ENCODE data around the gene SDK2. TPM values are rescaled to one million over a fixed set of nuclear protein-coding genes. Genes with fewer than 3 reads are reported as not detected.

SDK2 gene
- total and polyA plus RNA-seq, 2 donors, result 0.66 to 0.87 TPM

GRCh38 chr17:73285916-73286862, 358.1 kb downstream of the SDK2 start:
- Histone ChIP-seq H3K36me3 (ENCODE audit: control insufficient read depth in 2 of 2, insufficient read depth in 2 of 2, low read length in 1 of 2) (no peaks in the 10 kb centered on the region), H3K4me3 (ENCODE audit: low read length in 2 of 2) (no peak overlapping the region), H3K9me3 (ENCODE audit: control insufficient read depth in 2 of 2, insufficient read depth in 1 of 2, low read length in 1 of 2) (no peaks in the 10 kb centered on the region), H3K27me3 (ENCODE audit: control insufficient read depth in 2 of 2, insufficient read depth in 1 of 2, low read length in 1 of 2) (peaks cover 0 to 3% of the 10 kb centered on the region in 2 donors), H3K27ac (ENCODE audit: low read depth in 1 of 2, low read length in 1 of 2) (no peak overlapping the region), H3K4me1 (ENCODE audit: control insufficient read depth in 2 of 2, insufficient read depth in 2 of 2, low read length in 2 of 2) (peaks cover 0 to 17% of the 10 kb centered on the region in 2 donors)
- DNase-seq (ENCODE audit: low read depth in 6 of 9, low spot score in 9 of 9), result no peak
- WGBS, result 94% methylated on average over 52 of the region's 52 CpGs

GRCh38 chr17:73285603-73285908, 358.7 kb downstream of the SDK2 start:
- H3K27ac ChIP-seq (ENCODE audit: low read depth in 1 of 2, low read length in 1 of 2), result no peak overlapping the region
- H3K9me3 ChIP-seq (ENCODE audit: control insufficient read depth in 2 of 2, insufficient read depth in 1 of 2, low read length in 1 of 2), result no peaks in the 10 kb centered on the region
- WGBS, result 92% methylated on average over 15 of the region's 15 CpGs
- H3K4me3 ChIP-seq (ENCODE audit: low read length in 2 of 2), result no peak overlapping the region
- H3K27me3 ChIP-seq (ENCODE audit: control insufficient read depth in 2 of 2, insufficient read depth in 1 of 2, low read length in 1 of 2), result peaks cover 0 to 3% of the 10 kb centered on the region in 2 donors
- peaks cover 0 to 11% of the 10 kb centered on the region in 2 donors for H3K4me1 ChIP-seq (ENCODE audit: control insufficient read depth in 2 of 2, insufficient read depth in 2 of 2, low read length in 2 of 2)
- no peak for DNase-seq (ENCODE audit: low read depth in 6 of 9, low spot score in 9 of 9)
- no peaks in the 10 kb centered on the region for H3K36me3 ChIP-seq (ENCODE audit: control insufficient read depth in 2 of 2, insufficient read depth in 2 of 2, low read length in 1 of 2)

- Histone ChIP-seq H3K4me1 (ENCODE audit: control insufficient read depth in 2 of 2, insufficient read depth in 2 of 2, low read length in 2 of 2) (peaks cover 0 to 7% of the 10 kb centered on the region in 2 donors), H3K4me3 (ENCODE audit: low read length in 2 of 2) (no peak overlapping the region), H3K27me3 (ENCODE audit: control insufficient read depth in 2 of 2, insufficient read depth in 1 of 2, low read length in 1 of 2) (no peaks in the 10 kb centered on the region), H3K36me3 (ENCODE audit: control insufficient read depth in 2 of 2, insufficient read depth in 2 of 2, low read length in 1 of 2) (no peaks in the 10 kb centered on the region), H3K27ac (ENCODE audit: low read depth in 1 of 2, low read length in 1 of 2) (no peak overlapping the region), H3K9me3 (ENCODE audit: control insufficient read depth in 2 of 2, insufficient read depth in 1 of 2, low read length in 1 of 2) (no peaks in the 10 kb centered on the region)
- DNase-seq (ENCODE audit: low read depth in 6 of 9, low spot score in 9 of 9), result no peak
- WGBS, result 94% methylated on average over 20 of the region's 20 CpGs
These were observed 359.2 kb downstream of the SDK2 start for GRCh38 chr17:73284906-73285602.
